K562 treated with DMSO at 1 percent for 4 hours (cell line): ENCODE results near the gene ZNF440. TPM values are rescaled to one million over a fixed set of nuclear protein-coding genes. Genes with fewer than 3 reads are reported as not detected.

Source experiments
- total RNA-seq: library from RNA; unstranded; fragments of 300-600 nt; gene quantifications from 2 replicates; pipeline ENCODE4 v1.2.3, GENCODE V29; 2022; ENCODE audit not compliant: insufficient read depth

ZNF440 gene
- total RNA-seq: 6.1 and 7.3 TPM in 2 replicates

GRCh38 chr19:11814029-11814699 is at the start of gene ZNF440:
Gene ZNF440, plus strand, starts transcription at chr19:11814273. Its CDS starts 175 bp downstream, at chr19:11814448.

GRCh38 chr19:11766597-11767591 is 47.2 kb upstream of the ZNF440 start, which contains the start of gene ZNF441:
Gene ZNF441, plus strand, starts transcription at chr19:11767000. Its CDS starts 194 bp downstream, at chr19:11767194.

GRCh38 chr19:11798391-11799330 is 15.4 kb upstream of the ZNF440 start, which contains the start of gene ZNF491:
Gene ZNF491, plus strand, starts transcription at chr19:11798523. Its CDS starts 7,431 bp downstream, at chr19:11805954.

GRCh38 chr19:11848594-11849469 is 34.8 kb downstream of the ZNF440 start, which contains the start of gene ZNF439:
Gene ZNF439, plus strand, starts transcription at chr19:11848726. Its CDS starts 142 bp downstream, at chr19:11848868.

Other genes starting within 250 kb of the ZNF440 start
- 117 and 159 TPM in 2 replicates for gene ACP5, start 236.6 kb upstream of the ZNF440 start, total RNA-seq
- 9.3 and 10.1 TPM in 2 replicates for gene ZNF627, start 216.8 kb upstream of the ZNF440 start, total RNA-seq
- gene ZNF823, start 75.3 kb upstream of the ZNF440 start, total RNA-seq: 11.9 and 15.0 TPM in 2 replicates
- gene ZNF441, start 47.3 kb upstream of the ZNF440 start, total RNA-seq: 2.7 and 3.1 TPM in 2 replicates
- 0.33 TPM in 1 of 2 replicates, not detected in the other for gene ZNF491, start 15.8 kb upstream of the ZNF440 start, total RNA-seq
- 0.63 TPM in 1 of 2 replicates, not detected in the other for gene ZNF439, start 34.5 kb downstream of the ZNF440 start, total RNA-seq
- 2.1 and 2.2 TPM in 2 replicates for gene ZNF69, start 73.5 kb downstream of the ZNF440 start, total RNA-seq
- gene ZNF700, start 110.8 kb downstream of the ZNF440 start, total RNA-seq: 4.5 and 6.6 TPM in 2 replicates
- gene ZNF763, start 150.8 kb downstream of the ZNF440 start, total RNA-seq: 0.23 TPM in 1 of 2 replicates, not detected in the other
- gene ZNF433, start 221.4 kb downstream of the ZNF440 start, total RNA-seq: 1.7 and 2.3 TPM in 2 replicates
- 0.75 TPM in 1 of 2 replicates, not detected in the other for gene ZNF878, start 238.7 kb downstream of the ZNF440 start, total RNA-seq